Measurements from ENCODE around the gene CDH4. TPM values are rescaled to one million over a fixed set of nuclear protein-coding genes. Genes with fewer than 3 reads are reported as not detected.

The CDH4 gene
- total and polyA plus RNA-seq, 2 donors (not counting 3 experiments of a cell fraction or from before 2014, with no cell fraction given): 0.17 to 0.51 TPM

DNA sequence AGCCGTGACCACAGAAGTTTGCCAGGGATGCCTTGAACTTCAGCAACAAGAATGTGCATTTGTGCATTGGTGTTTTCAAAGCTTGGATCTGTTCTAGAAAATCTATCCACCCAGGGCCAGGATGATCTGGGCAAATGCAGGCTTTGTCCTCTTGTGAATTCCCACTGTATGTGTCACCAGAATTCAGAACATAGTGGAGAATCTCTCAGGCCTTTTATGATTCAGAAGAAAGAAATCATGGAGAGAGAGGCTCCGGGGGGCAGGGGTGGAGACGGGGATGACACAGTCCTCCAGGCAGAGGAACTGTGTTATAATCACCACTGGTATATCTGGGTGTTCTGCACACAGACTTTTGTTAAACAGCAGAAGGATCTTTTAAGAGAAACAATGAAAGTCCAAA is 304.1 kb downstream of the CDH4 start:
- Histone ChIP-seq H3K9ac (replicated peaks; ENCODE audit: extremely low read depth, insufficient read depth, low read length) (no peak overlapping the region), H3K9me3 (replicated peaks; ENCODE audit: control insufficient read depth, insufficient read depth, low read length) (peaks cover 11% of the 10 kb centered on the region), H2AFZ (ENCODE audit: low read depth, low read length) (no peak overlapping the region), H3K4me2 (ENCODE audit: insufficient read depth, low read length) (no peak overlapping the region), H4K20me1 (replicated peaks; ENCODE audit: control insufficient read depth, extremely low read depth, insufficient read depth, low read length) (no peaks in the 10 kb centered on the region), H3K4me3 (replicated peaks in 1 of 3; ENCODE audit: insufficient read depth in 1 of 3, low read depth in 1 of 3, low read length in 3 of 3) (no peak overlapping the region), H3K27ac (ENCODE audit: insufficient read depth, low read depth, low read length) (no peak overlapping the region), H3K79me2 (ENCODE audit: control insufficient read depth, insufficient read depth, low read length) (no peaks in the 10 kb centered on the region), H3K9me1 (replicated peaks; ENCODE audit: control insufficient read depth, extremely low read depth, insufficient read depth, low read length) (no peaks in the 10 kb centered on the region), H3K4me1 (ENCODE audit: control insufficient read depth, extremely low read depth, insufficient read depth, low read length) (no peaks in the 10 kb centered on the region), H3K27me3 (ENCODE audit: control insufficient read depth in 2 of 2, insufficient read depth in 2 of 2, low read length in 2 of 2) (no peaks in the 10 kb centered on the region), H3K36me3 (ENCODE audit: control insufficient read depth in 2 of 2, extremely low read depth in 1 of 2, insufficient read depth in 2 of 2, low read length in 2 of 2) (no peaks in the 10 kb centered on the region)
- intact Hi-C loops (cut with micrococcal nuclease) (no loop called here), dilution Hi-C loops (cut with MboI; ENCODE audit: extremely low pct_ligation_motif_present, low sequenced_read_pairs) (no loop called here)
- FAIRE-seq (no peak), DNase-seq (ENCODE audit: low read depth, low spot score) (no peak)
- ChIA-PET POLR2A (no interaction called here), CTCF (no interaction called here)
- no peak for TF ChIP-seq FOS (IDR thresholded peaks at IDR 0.05; ENCODE audit: borderline replicate concordance, insufficient read depth, low read length)
- no peak for TF ChIP-seq POLR2A (IDR thresholded peaks at IDR 0.05; ENCODE audit: low read depth, low read length)
- no peak for TF ChIP-seq EZH2 (IDR thresholded peaks at IDR 0.05; ENCODE audit: borderline replicate concordance, low read depth, low read length, severe bottlenecking)
- no peak for TF ChIP-seq POLR2AphosphoS5 (IDR thresholded peaks at IDR 0.05; ENCODE audit: insufficient read depth, low read depth, low read length)
- TF ChIP-seq MYC (IDR thresholded peaks at IDR 0.05; ENCODE audit: low read depth, low read length): no peak
- TF ChIP-seq, protein P1, sequence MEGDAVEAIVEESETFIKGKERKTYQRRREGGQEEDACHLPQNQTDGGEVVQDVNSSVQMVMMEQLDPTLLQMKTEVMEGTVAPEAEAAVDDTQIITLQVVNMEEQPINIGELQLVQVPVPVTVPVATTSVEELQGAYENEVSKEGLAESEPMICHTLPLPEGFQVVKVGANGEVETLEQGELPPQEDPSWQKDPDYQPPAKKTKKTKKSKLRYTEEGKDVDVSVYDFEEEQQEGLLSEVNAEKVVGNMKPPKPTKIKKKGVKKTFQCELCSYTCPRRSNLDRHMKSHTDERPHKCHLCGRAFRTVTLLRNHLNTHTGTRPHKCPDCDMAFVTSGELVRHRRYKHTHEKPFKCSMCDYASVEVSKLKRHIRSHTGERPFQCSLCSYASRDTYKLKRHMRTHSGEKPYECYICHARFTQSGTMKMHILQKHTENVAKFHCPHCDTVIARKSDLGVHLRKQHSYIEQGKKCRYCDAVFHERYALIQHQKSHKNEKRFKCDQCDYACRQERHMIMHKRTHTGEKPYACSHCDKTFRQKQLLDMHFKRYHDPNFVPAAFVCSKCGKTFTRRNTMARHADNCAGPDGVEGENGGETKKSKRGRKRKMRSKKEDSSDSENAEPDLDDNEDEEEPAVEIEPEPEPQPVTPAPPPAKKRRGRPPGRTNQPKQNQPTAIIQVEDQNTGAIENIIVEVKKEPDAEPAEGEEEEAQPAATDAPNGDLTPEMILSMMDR (IDR thresholded peaks at IDR 0.05; ENCODE audit: extremely low read depth in 1 of 2, insufficient read depth in 1 of 2, low read depth in 1 of 2, low read length in 2 of 2): no peak
- TF ChIP-seq, protein P2, sequence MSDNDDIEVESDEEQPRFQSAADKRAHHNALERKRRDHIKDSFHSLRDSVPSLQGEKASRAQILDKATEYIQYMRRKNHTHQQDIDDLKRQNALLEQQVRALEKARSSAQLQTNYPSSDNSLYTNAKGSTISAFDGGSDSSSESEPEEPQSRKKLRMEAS (IDR thresholded peaks at IDR 0.05; ENCODE audit: insufficient read depth, insufficient read length): no peak
- no peak for TF ChIP-seq JUN (IDR thresholded peaks at IDR 0.05; ENCODE audit: borderline replicate concordance, insufficient read depth, insufficient read length, low read depth)
- no peak for TF ChIP-seq GATA2 (IDR thresholded peaks at IDR 0.05; ENCODE audit: insufficient read depth, insufficient read length, low read depth, low read length)
- BruUV-seq (replicated peaks): no TSS peak

Measured in endothelial cell of umbilical vein (primary cell).